ENCODE measurements around the gene ASPG. TPM values are rescaled to one million over a fixed set of nuclear protein-coding genes. Genes with fewer than 3 reads are reported as not detected.

ASPG gene
- total RNA-seq: 4.4 TPM
- long read RNA-seq, full-length matches to known transcripts: 4 of 9 reads
- long read RNA-seq, partial matches to known transcripts: 0 of 9 reads
- long read RNA-seq, other reads (novel, unspliced or antisense): 5 of 9 reads

- no peak for DNase-seq (ENCODE audit: low spot score)
- intact Hi-C loops (cut with DNase I): loop anchor here (5.0 kb wide), 1 partner anchor 497 kb away; no protein-coding TSS in a partner anchor
Measured at GRCh38 chr14:104085032-104085888, at the start of gene ASPG. ASPG (plus strand) TSS chr14:104085700; CDS start chr14:104085771, 71 bp downstream.

- intact Hi-C loops (cut with DNase I): no loop called here
- no peak for DNase-seq (ENCODE audit: low spot score)
Measured at GRCh38 chr14:104036212-104036611, 49.3 kb upstream of the ASPG start.

DNA sequence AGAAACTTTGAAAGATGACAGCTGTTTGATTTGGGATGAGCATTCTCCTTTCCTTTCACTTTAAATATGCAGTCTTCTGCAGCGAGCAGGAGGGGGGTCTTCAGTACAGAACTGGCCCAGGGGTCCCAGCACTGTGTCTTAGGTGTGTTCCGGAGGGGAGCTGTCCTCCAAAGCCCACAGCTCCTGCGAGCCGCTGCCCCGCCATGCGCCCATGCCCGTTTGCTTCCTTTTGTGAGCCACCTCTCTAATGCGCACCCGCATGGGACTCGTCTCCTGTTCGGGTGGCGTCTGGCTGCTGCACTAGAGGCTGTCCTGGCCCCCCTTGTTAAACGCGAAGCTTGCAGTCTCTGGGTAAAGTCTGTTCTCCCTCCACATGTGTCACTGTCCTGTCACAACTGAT is 48.4 kb upstream of the ASPG start:
- intact Hi-C loops (cut with DNase I): no loop called here
- DNase-seq (ENCODE audit: low spot score): no peak

- no peak for DNase-seq (ENCODE audit: low spot score)
Measured at GRCh38 chr14:104037903-104038302, 47.6 kb upstream of the ASPG start.

GRCh38 chr14:104039214-104039613 is 46.3 kb upstream of the ASPG start:
- intact Hi-C loops (cut with DNase I): no loop called here
- no peak for DNase-seq (ENCODE audit: low spot score)

More at GRCh38 chr14:104037903-104038302, 47.6 kb upstream of the ASPG start:
- intact Hi-C loops (cut with DNase I): no loop called here

DNA sequence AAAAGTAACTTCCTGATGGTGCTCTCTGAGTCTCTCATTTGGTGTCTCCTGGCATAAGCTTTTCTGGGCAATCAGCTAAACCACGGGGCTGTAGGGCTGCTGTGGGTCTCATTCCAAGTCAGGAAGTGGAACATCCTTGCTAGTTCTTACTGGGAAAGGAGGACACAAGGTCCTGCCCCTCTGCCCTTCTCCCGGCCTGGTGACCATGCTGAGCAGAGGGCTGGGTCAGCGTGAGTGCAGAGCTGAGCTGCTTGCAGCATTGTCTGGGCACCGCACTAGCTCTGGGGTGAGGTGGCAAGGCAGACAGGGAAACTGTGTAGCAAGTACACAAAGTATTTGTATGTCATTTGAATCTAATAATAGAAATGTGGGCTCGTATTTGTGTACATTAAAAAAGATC is 45.0 kb upstream of the ASPG start:
- no peak for DNase-seq (ENCODE audit: low spot score)
- intact Hi-C loops (cut with DNase I): no loop called here

DNA sequence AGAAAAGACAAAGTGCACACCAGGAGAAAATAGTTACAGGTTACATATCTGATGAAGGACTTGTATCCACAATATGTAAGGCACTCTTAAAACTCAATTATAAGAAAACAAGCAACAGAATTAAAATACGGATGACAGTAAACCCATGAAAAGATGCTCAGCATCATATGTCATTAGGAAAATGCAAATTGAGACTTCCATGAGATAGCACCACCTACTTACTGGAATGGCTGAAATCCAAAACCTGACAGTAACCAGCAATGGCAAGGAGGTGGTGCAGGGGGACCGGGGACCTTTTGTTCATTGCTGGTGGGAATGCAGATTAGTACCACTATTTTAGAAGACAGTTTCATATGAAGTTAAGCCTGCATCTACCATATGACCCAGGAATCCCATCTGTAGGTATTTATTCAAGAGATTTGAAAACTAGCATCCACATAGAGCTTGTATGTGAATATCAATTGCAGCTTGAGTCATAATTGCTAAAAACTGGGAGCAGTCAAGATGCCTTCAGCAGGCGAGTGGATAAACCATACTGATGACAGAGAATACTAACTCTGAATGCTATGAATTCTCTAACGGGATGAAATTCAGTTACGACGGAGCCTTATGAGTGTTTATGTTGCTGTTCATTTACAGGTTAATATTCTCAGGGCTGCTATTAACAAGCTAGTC is 43.9 kb upstream of the ASPG start:
- DNase-seq (ENCODE audit: low spot score): no peak
- intact Hi-C loops (cut with DNase I): no loop called here

DNA sequence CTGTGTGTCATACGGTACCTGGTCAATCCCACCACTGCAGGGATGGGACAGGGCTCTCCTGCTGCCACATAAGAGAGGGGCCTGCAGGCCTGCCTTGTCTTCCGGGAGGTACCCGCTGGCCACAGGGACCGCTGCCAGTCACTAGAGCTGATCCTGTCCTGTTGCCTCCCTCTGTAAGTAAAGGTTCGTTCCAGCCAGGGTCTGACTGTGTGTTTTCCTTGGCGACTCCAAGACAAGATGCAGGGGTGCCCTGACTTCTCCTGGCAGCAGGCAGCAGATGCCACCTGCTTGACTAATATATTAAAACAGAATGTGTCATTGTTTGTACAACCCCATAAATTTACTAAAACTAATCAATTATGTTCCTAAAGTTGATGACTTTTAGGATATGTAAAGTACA is 41.5 kb upstream of the ASPG start:
- DNase-seq (ENCODE audit: low spot score): no peak
- intact Hi-C loops (cut with DNase I): no loop called here

DNA sequence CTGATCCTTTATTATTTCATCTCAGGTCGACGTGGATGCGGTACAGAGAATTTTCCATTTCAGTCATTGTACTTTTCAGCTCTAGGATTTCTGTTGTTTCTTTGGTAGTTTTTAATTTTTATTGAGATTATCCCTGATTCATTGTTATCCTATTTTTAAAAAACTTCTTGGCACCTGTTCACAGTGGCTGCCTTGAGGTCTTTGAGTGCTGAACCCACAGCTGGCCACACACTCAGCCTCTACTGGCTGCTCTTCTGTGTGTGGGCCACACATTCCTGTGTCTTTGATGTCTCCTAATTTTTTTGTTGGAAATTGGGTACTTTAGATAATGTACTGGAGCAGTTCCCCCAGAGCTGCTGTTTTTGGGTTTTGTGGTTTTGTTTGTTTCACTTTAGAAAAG is 37.7 kb upstream of the ASPG start:
- intact Hi-C loops (cut with DNase I): no loop called here
- DNase-seq (ENCODE audit: low spot score): no peak

DNA sequence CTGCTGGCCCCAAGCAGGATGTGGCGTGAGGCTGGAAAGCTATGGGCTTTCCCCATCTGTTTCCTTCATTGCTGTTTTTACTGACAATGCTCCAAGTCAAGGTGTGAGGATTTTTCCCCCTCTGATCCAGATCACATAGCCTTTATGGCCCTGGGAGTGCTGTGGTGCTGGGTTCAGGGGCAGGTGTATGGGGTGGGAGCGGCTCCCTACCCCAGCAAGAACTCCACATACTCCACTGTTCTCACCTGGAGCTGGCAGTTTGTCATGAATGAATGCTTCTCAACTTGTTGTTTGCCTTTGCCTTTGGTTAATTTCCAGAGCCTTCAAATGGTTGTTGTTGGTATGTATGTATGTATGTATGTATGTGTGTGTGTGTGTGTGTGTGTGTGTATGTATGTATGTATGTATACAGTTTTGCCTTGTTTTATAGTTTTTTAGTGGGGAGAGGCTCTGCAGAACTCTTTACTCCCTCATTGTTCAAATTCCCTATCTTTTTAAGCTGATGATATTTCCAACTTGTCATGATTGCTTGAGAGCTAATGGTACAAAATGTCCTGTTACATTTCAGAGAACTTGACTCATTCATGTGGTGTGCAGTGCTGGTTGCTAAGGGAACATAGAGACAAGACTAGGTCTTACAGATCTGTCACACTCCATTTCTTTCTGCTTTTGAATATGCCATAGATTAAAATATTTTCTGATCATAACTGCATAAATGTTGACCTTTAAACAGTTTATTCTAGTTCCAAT is 36.6 kb upstream of the ASPG start:
- DNase-seq (ENCODE audit: low spot score): no peak
- intact Hi-C loops (cut with DNase I): no loop called here

DNA sequence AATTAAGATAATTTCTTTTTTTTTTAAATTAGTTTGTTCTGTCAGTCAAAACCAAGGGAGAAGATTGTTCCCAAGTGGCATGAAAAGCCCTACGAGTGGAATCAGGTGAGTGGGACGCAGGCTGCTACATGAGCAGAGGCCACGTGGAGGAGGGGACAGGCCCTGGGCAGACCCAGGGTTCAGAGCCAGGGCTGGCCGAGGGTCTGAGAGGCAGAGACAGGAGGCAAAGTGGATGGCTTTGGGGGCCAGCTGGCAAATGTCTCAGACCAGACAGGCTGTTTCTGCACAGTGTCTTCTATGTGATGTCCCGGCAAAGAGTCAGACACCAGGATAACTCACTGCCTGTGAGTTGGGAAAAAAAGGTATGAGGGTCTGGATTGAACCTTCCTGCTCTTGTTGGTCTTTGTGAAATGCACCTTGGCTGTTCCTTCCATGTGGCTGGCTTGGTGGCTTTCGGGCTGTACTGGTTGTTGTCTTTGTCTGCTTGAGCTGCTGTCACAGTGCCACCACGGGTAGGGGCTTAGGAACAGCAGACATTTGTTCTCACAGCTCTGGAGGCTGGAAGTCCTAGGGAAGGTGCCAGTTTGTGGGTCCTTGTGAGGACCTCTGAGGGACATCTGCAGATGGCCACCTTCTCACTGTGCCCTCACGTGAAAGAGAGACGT is 35.8 kb upstream of the ASPG start:
- no peak for DNase-seq (ENCODE audit: low spot score)

GRCh38 chr14:104051092-104051813 is 34.2 kb upstream of the ASPG start:
- no peak for DNase-seq (ENCODE audit: low spot score)
- intact Hi-C loops (cut with DNase I): no loop called here

More for the DNA sequence above, 35.8 kb upstream of the ASPG start:
- intact Hi-C loops (cut with DNase I): no loop called here

DNA sequence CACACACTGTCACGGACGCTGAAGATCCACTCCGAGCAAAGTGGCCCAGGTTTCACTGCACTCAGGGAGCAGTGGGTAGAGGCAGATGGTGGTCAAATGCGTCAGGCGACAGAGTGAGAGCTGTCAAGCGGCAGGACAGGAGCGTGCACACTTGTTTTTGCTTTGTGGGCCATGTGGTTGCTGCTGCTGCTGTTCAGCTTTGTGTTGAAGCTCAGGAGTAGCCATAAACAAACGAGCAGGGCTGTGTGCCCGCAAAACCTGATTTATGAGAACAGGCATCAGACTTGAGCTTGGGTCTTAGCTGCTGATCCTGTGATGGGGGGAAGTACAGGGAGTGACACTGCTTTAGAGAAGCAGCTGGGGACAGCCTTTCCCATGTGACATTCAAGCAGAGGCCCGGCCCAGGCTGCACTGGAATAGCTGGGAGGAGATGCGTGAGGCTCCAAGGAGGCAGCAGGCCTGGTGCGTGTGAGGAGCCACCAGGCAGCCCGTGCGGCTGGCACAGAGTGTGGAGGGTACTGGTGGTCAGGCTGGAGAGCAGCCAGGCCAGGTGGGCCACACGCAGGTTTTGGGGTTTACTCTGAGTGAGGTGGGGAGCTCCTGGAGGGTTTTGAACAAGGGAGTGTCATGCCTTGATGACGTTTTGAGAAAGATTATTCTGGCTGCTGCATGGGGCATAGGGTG is 31.1 kb upstream of the ASPG start:
- intact Hi-C loops (cut with DNase I): no loop called here
- DNase-seq (ENCODE audit: low spot score): no peak

- intact Hi-C loops (cut with DNase I): no loop called here
- no peak for DNase-seq (ENCODE audit: low spot score)
Measured at GRCh38 chr14:104062281-104062680, 23.2 kb upstream of the ASPG start.

DNA sequence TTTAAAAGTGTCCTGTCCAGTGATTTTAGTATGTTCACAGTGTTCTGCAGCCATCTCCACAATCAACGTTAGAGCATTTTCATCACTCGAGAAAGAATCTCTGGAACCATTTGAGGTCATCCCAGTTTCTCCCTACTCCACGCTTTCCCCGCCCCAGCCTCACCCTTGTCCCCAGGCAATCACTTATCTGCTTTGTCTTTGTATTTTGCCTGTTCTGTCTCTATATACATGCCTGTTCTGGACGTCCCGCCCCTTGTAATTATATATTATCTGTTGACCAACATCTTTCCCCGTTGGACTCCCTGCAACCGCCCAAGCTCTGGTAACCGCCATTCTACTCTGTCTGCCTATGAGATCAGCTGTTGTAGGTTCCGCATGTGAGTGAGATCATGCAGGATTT is 21.5 kb upstream of the ASPG start:
- intact Hi-C loops (cut with DNase I): no loop called here
- no peak for DNase-seq (ENCODE audit: low spot score)

DNA sequence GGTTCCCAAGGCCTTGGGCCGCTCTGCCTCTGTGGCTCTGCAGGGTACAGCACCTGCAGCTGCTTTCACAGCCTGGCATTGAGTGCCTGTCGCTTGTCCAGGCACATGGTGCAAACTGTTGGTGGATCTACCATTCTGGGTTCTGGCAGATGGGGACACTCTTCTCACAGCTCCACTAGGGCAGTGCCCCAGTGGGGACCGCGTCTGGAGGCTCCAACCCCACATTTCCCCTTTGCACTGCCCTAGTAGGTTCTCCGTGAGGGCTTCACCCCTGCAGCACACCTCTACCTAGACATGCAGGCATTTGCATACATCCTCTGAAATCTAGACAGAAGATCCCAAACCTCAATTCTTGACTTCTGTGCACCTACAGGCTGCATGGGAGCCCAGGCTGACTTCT is 19.2 kb upstream of the ASPG start:
- no peak for DNase-seq (ENCODE audit: low spot score)
- intact Hi-C loops (cut with DNase I): no loop called here

DNA sequence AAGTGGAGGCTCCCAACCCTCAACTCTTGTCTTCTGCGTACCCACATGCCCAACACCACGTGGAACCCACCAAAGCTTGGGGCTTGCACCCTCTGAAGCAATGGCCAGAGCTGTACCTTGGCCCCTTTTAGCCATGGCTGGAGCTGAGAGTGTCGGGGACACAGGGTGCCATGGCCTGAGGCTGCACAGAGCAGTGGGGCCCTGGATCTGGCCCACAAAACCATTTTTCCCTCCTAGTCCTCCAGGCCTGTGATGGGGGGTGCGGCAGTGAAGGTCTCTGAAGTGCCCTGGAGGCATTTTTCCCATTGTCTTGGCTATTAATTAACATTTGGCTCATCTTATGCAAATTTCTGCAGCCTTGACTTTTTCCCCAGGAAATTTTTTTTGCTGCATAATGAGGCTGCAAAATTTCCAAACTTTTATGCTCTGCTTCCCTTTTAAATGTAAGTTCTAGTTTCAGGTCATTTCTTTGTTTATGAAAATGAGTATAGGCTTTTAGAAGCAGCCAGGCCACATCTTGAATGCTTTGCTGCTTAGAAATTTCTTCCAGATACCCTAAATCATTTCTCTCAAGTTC is 18.7 kb upstream of the ASPG start:
- DNase-seq (ENCODE audit: low spot score): no peak
- intact Hi-C loops (cut with DNase I): no loop called here

GRCh38 chr14:104069541-104069940 is 16.0 kb upstream of the ASPG start:
- intact Hi-C loops (cut with DNase I): no loop called here
- DNase-seq (ENCODE audit: low spot score): no peak
